CD1c-positive myeloid dendritic cell (primary cell): Measurements from ENCODE around the gene SLC38A10.

Experiments used
- DNase-seq: peaks from one replicate; pipeline ENCODE4 v3.0.0-alpha.2; 2016; ENCODE audit errors: extremely low spot score

Gene SLC38A10

DNA sequence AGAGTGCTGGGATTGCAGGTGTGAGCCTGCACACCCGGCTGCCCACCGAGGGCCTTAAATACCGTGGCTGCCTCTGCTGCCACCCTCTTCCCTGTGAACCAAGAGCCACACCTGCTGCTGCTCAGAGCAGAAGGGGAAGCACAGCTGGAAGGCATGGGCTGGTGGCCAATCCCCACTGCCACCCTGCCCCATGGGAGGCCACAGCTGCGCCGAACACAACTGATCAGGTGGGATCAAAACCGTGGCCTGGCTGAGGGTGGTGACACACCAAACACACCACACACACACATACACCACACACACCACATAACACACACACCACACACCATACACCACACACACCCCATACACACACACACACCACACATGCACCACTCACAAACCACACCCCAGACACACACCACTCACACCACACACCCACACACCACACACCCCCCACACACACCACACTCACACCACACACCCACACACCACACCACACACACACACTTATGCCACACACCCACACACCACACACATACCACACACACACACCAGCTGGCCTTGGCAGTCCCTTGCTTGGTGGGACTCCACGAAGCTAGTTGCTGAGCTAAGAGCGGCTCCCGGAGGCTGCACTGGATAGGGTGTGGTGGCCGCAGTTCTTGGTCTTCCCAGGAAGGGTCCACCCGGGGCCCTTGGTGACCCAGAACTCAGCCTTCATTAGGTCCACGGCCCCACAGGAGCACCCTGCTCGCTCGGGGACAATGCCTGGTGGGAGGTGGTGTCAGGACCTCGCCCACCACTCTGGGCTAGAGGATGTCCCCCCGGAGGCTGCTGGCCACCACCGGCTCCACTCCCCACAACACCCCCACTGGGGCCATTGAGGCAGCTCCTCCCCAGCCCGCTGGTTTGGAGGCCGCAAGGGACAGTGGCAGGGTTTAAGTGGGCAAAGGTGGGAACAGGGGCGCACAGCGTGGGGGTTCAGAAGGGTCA lies 87.2 kb downstream of the SLC38A10 start:
- no peak for DNase-seq

DNA sequence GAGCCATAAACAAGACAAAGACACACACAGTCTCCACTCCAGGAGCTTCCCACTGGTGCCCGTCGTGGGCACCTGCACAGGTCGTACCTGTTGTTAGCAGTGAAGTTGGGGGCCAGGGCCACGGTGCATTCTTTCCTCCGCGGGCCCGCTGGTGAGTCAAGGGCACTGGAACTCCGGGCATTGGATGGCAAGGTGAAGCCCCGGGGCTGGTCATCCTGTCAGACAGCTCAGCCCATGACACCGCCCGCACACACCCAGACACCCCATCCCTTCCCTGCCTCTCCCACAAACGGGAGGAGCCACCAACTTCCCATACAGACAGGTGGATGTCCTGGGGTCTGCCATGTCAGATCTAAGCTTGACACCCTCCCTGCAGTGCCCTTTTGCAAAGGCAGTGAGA lies 88.5 kb downstream of the SLC38A10 start:
- no peak for DNase-seq

DNA sequence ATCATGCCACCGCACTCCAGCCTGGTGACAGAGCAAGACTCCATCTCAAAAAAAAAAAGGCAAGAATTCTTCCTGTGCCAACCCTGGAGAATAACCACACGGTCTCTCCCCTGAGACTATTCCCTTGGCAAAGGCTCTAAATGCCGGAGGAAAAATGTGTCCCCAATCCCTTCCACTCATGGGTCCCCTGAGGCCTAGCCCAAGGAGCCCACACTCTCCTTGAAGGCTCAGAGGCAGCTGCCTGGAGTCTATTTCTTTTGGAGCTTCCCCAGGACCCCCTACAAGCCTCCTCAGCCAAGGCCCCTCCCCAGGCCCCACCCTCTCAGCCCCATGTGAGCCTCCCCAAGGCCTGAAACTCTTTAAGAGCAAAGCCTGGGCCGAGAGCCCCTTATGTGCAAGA lies 88.9 kb downstream of the SLC38A10 start:
- DNase-seq, result no peak

DNA sequence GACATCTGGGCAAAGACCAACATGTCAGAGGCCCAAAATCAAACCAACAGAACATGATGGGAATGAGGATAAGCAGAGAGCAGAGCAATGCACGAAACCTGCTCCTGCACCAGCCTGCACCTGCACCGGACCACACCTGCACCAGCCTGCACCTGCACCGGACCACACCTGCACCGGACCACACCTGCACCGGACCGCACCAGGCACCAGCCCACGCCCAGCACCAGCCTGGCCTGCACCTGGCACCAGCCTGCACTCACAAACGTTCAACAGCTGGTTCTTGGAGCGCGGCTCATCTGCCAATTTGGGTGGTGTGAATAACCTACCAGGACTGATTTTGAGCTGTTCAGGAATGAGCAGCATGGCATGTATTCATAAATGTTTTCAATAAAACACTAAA lies 90.5 kb downstream of the SLC38A10 start:
- no peak for DNase-seq

DNA sequence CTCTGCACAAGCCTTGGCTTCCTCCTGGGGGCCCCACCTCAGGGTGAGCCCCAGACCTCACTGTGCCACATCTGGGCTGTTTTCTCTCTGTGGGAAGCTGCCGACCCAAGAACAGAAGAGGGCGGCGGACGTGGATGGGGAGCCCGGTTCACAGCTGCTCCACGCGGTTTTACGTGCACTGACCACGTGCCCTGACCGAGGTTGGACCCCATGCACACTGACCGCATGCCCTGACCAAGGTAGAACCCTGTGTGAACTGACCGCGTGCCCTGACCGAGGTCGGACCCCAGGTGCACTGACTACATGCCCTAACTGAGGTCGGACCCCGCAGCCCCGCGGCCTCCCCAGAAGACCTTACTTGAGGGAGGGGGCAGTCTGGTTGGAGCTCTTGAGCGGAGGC lies 92.0 kb downstream of the SLC38A10 start:
- no peak for DNase-seq

DNA sequence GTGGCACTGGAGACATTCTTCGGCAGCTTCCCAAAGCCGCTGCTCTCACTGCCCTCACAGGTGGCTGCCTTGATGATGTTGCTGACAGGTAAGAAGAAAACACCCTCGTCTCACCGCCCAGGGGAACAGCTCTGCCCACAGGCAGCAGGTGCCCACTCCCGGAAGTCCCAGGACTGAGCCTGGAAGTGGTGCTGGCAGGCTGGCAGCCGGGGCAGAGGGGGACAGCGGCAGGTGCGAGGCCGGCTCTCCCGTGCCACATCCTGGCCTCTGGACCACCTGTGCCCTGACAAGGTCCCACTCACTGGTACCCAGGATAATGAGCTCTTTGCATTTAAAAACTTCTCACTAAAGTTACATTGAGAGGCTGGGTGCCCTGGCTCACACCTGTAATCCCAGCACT lies 92.8 kb downstream of the SLC38A10 start:
- no peak for DNase-seq

DNA sequence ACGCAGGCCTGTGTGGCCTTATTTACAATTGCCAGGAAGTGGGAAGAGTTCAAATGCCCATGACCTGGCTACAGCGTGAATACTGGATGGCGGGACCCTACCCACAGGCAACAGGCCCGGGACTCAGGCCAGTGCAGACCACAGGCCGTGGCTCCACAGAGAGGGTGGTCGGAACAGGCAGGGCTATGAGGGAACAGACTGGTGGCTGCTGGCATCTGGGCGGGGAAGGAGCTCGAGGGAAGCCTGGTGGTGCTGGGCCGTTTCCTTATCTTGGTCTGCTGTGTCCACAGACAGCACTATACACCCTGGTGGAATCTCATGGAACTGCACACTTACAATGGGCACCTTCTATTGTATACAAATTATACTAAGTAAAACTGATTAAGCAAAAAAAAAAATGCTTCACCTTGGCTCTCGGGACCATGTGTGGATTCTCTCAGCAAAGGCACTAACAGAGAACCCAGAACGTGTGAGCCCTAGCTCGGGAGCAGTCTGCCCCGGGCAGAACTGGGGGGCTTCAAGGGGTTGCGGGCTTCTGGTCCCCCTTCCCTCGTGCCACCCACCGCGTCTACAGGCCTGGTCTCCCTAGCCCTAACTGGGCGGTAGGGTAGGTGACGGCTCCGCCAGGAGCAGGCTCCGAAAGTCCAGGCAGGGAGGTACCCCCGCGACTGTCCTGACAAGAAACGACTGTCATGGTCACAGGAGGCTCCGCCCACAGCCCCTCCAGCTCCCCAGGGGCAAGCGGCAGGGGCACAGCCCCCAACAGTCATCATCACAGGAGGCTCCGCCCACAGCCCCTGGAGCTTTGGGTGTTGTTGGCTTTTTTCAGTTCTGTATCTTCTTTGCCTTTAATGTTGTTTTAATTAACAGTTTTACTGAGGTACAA lies 94.2 kb downstream of the SLC38A10 start:
- peak; percentile 82 for DNase-seq

DNA sequence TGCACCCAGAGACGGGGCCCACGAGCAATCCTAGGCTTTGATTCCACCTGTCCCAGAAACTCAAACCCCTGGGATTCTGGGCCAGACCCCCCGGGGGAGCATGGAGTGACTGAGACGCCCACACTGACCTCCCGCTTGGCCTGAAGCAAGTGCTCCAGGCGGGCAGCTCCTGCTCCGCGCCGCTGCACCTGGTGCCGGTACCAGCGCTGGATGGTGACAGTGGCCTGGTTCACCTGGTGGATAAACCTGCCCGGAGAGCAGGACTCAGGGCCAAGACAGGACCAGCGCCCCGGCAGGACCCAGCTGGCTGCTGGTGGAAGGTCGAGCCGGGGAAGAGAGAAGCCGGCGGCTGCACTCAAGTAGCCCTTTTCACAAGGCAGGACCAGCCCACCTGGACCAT lies 94.9 kb downstream of the SLC38A10 start:
- DNase-seq, result no peak

DNA sequence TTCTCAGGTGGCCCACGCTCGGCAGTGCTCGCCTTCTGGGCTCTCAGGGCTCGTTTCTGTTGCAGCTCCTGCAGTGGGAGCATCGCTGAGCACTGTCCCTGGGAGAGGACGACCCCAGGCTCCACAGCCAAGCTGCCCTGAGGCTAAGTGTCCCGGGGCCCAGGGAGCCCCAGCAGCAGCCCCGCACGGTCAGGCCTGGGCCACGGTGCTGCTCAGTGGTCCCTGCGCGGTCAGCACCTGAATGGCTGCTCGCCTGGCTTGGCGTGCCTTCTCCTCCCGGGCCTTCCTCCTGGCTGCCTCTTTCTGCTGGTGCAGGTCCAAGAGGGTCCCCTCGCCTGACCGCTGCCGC lies 95.7 kb downstream of the SLC38A10 start:
- DNase-seq, result no peak

DNA sequence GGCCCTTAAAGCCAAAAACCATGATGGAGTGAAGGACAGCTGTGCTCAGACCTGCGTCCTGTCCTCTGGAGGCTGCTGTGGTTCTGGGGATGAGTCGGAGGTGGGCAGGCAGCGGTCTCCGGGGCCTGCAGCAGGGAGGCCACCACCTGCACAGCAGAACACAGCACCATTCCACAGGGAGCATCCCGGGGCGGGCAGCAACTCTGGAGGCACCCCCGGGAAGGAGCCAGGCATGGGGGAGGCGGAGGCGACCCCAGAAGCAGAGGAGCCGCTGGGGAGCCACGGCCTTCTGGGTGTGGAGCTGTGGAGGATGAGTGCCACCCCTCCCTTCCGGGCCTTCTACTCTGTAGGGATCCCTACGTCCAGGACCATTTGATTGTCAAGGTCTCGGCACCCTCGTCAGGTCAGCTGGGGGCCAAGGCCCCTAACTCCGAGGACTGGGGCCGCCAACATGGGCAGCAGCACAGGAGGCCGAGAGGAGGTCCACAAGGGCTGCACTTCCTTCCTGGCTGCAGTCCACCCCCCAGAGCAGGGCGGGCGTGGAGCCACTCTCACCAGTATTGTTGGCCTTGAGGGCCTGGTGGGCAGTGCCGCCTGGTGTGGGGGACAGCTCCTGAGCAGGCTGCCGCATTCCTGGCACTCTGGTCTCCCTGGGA lies 96.2 kb downstream of the SLC38A10 start:
- no peak for DNase-seq

DNA sequence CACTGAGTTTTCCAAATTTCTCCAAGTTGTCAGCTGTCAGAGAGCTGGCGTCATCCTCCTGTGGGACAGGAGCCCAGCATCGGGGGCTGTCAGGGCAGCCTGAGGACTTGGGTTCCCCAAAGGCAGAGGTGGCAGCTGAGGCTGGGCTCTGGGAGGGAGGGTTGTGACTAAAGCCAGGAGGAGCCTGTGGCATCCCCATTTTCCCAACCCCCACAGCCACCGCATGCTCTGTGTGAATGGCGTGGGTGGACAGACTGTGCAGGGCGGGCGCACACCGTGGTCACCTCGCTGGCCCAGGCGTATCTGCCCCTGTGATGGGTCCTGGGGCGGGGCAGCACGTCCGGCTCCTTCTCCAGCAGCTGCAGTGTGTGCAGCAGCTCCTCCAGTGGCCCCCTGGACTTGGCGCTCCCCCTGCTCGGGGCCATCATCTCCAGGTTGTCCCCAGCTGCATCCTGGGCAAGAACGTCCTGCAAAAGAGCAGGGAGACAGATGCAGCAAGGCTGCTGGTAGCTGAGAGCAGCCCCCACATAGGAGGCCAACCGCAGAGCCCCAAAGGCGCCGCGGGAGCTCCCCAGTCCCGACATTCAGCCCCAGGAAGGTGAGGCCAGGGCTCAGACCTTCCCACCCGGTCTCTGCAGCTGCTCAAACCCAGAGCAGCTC lies 97.1 kb downstream of the SLC38A10 start:
- no peak for DNase-seq

DNA sequence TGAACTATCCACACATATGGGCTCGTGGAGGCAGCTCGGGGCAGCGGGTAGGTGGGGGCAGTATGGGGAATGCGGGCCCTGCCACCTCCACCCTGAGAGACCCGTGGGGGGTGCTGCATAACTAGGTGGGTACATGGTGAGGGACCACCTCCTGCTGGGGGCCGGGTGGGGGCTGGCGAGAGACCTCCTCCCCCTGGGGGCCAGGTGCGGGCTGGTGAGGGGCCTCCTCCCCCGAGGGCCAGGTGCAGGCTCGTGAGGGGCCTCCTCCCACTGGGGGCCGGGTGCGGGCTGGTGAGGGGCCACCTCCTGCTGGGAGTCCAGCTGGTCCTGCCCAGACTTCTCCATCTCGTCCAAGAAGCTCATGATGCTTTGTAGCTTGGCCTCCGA lies 97.7 kb downstream of the SLC38A10 start:
- no peak for DNase-seq

DNA sequence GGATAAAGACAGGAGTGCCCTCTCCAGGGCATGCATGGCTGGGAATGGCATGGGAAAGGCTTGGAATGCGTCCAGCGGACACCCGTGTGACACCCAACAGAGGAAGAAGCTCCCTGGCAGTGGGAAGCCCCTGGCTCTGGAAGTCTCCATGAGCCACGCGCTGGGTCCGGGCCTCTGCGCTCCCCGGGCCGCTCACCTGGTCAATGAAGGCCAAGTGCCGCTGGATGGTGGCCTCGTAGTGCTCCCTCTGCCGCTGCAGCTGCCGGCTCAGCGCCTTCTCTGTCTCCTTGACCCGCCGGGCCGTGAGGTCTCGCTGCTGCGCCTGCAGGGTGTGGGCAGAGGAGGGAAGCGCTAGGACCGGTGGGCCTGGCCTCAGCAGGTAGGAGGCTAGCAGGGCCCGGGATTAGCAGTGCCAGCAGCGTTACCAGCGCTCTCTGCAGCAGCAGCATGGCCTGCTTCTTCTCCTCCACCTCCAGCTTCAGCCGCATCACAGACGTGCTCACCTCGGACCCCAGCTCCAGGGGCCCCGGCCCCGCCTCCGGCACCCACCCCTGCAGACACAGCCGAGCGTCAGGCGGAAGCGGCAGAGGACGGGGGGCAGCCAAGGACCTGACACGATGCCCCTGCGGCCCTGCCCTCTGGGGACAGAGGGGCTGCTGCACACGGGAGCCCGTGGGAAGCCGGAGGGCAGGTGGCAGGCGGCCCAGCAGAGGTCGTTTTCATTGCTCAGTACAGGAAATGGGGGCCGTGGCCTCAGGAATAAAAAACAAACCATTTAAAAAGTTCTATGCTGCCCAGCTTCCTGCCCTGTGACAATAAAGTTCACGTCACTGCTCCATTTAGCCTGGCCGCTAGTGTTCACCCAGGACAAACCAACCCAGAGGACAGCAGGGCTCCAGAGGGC lies 98.3 kb downstream of the SLC38A10 start:
- DNase-seq, result no peak

DNA sequence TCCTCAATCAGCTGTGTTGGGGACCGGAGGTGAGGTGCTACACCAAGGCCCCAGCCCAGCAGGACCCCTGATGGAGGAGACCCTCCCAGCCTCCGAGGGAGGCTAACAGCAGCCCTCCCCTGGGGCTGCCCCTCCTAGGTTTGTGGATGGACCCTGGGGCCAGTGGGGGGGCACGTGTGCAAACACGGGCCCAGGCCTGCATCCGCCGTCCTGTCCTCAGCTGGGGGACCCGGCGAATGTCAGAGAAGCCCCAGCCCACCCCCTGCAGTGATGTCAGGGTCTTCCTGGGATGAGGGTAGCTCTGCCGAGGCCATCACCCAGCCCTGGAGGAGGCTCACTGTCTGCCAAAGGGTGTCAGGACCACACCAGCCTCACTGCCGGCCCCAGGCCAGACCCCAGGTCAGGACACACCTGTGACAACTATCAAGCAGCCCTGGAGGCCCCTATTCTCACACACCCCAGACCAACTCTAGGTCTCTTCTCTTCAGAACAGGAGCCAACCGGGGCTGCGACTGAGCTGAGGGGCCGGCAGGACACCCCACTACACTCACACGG lies 99.1 kb downstream of the SLC38A10 start:
- DNase-seq, result no peak
